Mucosa of rectum (tissue), 2 donors: ENCODE data around the gene SP2.
A peak's percentile ranks its signal among the peaks of the same experiment; 100 is the strongest.

Experiments
- H3K27ac ChIP-seq, 2 donors: one replicate each; pipeline ENCODE4 v1.7.0; 2013; ENCODE audit warnings: inconsistent platforms in 2 of 2, low read depth in 2 of 2, low read length in 2 of 2
- H3K27me3 ChIP-seq, 2 donors: one replicate each; pipeline ENCODE4 v1.7.0; 2013; ENCODE audit warnings: low read length in 2 of 2; ENCODE audit not compliant: control insufficient read depth in 2 of 2, insufficient read depth in 2 of 2
- H3K36me3 ChIP-seq, 2 donors: one replicate each; pipeline ENCODE4 v1.7.0; 2013; ENCODE audit warnings: low read length in 2 of 2; ENCODE audit not compliant: control insufficient read depth in 2 of 2, insufficient read depth in 2 of 2
- H3K4me1 ChIP-seq, 2 donors: one replicate each; pipeline ENCODE4 v1.7.0; 2013; ENCODE audit warnings: low read length in 2 of 2, mild to moderate bottlenecking in 1 of 2; ENCODE audit not compliant: control insufficient read depth in 2 of 2, insufficient read depth in 2 of 2
- H3K4me3 ChIP-seq, 2 donors: one replicate each; pipeline ENCODE4 v1.7.0; 2013; ENCODE audit warnings: low read length in 2 of 2
- H3K9ac ChIP-seq, 2 donors: one replicate each; pipeline ENCODE4 v1.7.0; 2013; ENCODE audit warnings: low read length in 2 of 2, low read depth in 1 of 2, mild to moderate bottlenecking in 1 of 2
- H3K9me3 ChIP-seq, 2 donors: one replicate each; pipeline ENCODE4 v1.7.0; 2013; ENCODE audit warnings: low read length in 2 of 2; ENCODE audit not compliant: control insufficient read depth in 2 of 2
- donor health status: healthy.
- donor health status: Normal muscosa, but diverticular disease.

The SP2 gene

GRCh38 chr17:47959825-47960655, 64.0 kb downstream of the SP2 start:
- Histone ChIP-seq H3K9me3 (no peaks in the 10 kb centered on the region), H3K4me3 (peak overlapping the region; percentile 94 to 97), H3K27ac (peak overlapping the region; percentile 96 to 99), H3K4me1 (peaks cover 31 to 56% of the 10 kb centered on the region in 2 donors), H3K27me3 (no peaks in the 10 kb centered on the region), H3K9ac (peak overlapping the region; percentile 14 to 99), H3K36me3 (peaks cover 3 to 4% of the 10 kb centered on the region in 2 donors)

- no peaks in the 10 kb centered on the region for H3K27me3 ChIP-seq
- no peak overlapping the region for H3K4me3 ChIP-seq
- H3K4me1 ChIP-seq = peaks cover 33 to 67% of the 10 kb centered on the region in 2 donors
- no peak overlapping the region for H3K9ac ChIP-seq
- H3K36me3 ChIP-seq = no peaks in the 10 kb centered on the region
- peak overlapping the region; percentile 96 to 99 for H3K27ac ChIP-seq
- H3K9me3 ChIP-seq = no peaks in the 10 kb centered on the region
Measured at GRCh38 chr17:47961406-47961805, 65.4 kb downstream of the SP2 start.

- no peak overlapping the region for H3K9ac ChIP-seq
- H3K27me3 ChIP-seq = no peaks in the 10 kb centered on the region
- H3K4me1 ChIP-seq = peaks cover 40 to 78% of the 10 kb centered on the region in 2 donors
- no peaks in the 10 kb centered on the region for H3K9me3 ChIP-seq
- no peaks in the 10 kb centered on the region for H3K36me3 ChIP-seq
- H3K27ac ChIP-seq = no peak overlapping the region
- H3K4me3 ChIP-seq = no peak overlapping the region
Measured at GRCh38 chr17:47962901-47963300, 66.9 kb downstream of the SP2 start.

- Histone ChIP-seq H3K9me3 (no peaks in the 10 kb centered on the region), H3K27me3 (no peaks in the 10 kb centered on the region), H3K9ac (no peak overlapping the region), H3K4me1 (peaks cover 31 to 70% of the 10 kb centered on the region in 2 donors), H3K36me3 (no peaks in the 10 kb centered on the region), H3K27ac (peak overlapping the region; percentile 75 to 82), H3K4me3 (no peak overlapping the region)
Measured at GRCh38 chr17:47964856-47965255, 68.8 kb downstream of the SP2 start.

- peaks cover 0 to 1% of the 10 kb centered on the region in 2 donors for H3K36me3 ChIP-seq
- H3K4me3 ChIP-seq = peak overlapping the region; percentile 32 to 57
- H3K27ac ChIP-seq = peak overlapping the region; percentile 89 to 91
- peaks cover 33 to 67% of the 10 kb centered on the region in 2 donors for H3K4me1 ChIP-seq
- H3K9ac ChIP-seq = peak overlapping the region; percentile 58 to 73
- no peaks in the 10 kb centered on the region for H3K27me3 ChIP-seq
- H3K9me3 ChIP-seq = no peaks in the 10 kb centered on the region
Measured at GRCh38 chr17:47966079-47966519, 70.1 kb downstream of the SP2 start.

GRCh38 chr17:47967607-47968252, 71.7 kb downstream of the SP2 start:
- peak overlapping the region; percentile 17 to 73 for H3K9ac ChIP-seq
- peaks cover 38 to 57% of the 10 kb centered on the region in 2 donors for H3K4me1 ChIP-seq
- peaks cover 0 to 3% of the 10 kb centered on the region in 2 donors for H3K36me3 ChIP-seq
- H3K4me3 ChIP-seq = peak overlapping the region in 1 of 2 donors; percentile 0
- no peaks in the 10 kb centered on the region for H3K27me3 ChIP-seq
- H3K9me3 ChIP-seq = no peaks in the 10 kb centered on the region
- peak overlapping the region; percentile 89 to 91 for H3K27ac ChIP-seq

GRCh38 chr17:47968836-47969235, 72.8 kb downstream of the SP2 start:
- Histone ChIP-seq H3K4me3 (no peak overlapping the region), H3K4me1 (peaks cover 34 to 54% of the 10 kb centered on the region in 2 donors), H3K27ac (no peak overlapping the region)

GRCh38 chr17:47969930-47970724, 74.1 kb downstream of the SP2 start:
- peaks cover 14 to 21% of the 10 kb centered on the region in 2 donors for H3K36me3 ChIP-seq
- peak overlapping the region; percentile 58 to 76 for H3K4me3 ChIP-seq
- H3K4me1 ChIP-seq = peaks cover 31 to 43% of the 10 kb centered on the region in 2 donors
- H3K9me3 ChIP-seq = no peaks in the 10 kb centered on the region
- peak overlapping the region; percentile 7 to 66 for H3K27ac ChIP-seq
- no peaks in the 10 kb centered on the region for H3K27me3 ChIP-seq
- H3K9ac ChIP-seq = peak overlapping the region; percentile 35 to 38

More at GRCh38 chr17:47968836-47969235, 72.8 kb downstream of the SP2 start:
- no peak overlapping the region for H3K9ac ChIP-seq
- peaks cover 8 to 9% of the 10 kb centered on the region in 2 donors for H3K36me3 ChIP-seq
- no peaks in the 10 kb centered on the region for H3K9me3 ChIP-seq
- H3K27me3 ChIP-seq = no peaks in the 10 kb centered on the region

GRCh38 chr17:47970725-47971499, 74.9 kb downstream of the SP2 start, which contains the start of gene CDK5RAP3:
CDK5RAP3 (plus strand) TSS chr17:47971113; CDS start chr17:47971147, 34 bp downstream.
- H3K4me3 ChIP-seq = peak within 1 kb of the TSS; percentile 95 to 98
- H3K4me1 ChIP-seq = peaks cover 25 to 35% of the 10 kb centered on the region in 2 donors
- H3K9me3 ChIP-seq = no peaks in the 10 kb centered on the region
- H3K27me3 ChIP-seq = no peaks in the 10 kb centered on the region
- H3K9ac ChIP-seq = peak within 1 kb of the TSS; percentile 89 to 98
- peak within 1 kb of the TSS; percentile 86 for H3K27ac ChIP-seq
- peaks cover 21 to 29% of the 10 kb centered on the region in 2 donors for H3K36me3 ChIP-seq
